GM12892 (cell line): ENCODE results near the gene B3GALT4.

Source experiments
- DNase-seq: peaks from one replicate; pipeline ENCODE4 v3.0.0; 2011; ENCODE audit not compliant: insufficient read length
- FAIRE-seq: peaks from 2 replicates; lab custom pipeline; 2011; peaks lifted over from hg19 to GRCh38; lab: Jason Lieb, UNC
- POLR2A ChIP-seq: IDR thresholded peaks from 2 replicates; pipeline ENCODE4 v1.6.1; 2011; ENCODE audit warnings: low read depth, low read length, control low read depth
- POLR2AphosphoS5 ChIP-seq: IDR thresholded peaks from 2 replicates; pipeline ENCODE4 v1.6.1; 2011; ENCODE audit warnings: low read depth, low read length, control low read depth
- TAF1 ChIP-seq: IDR thresholded peaks from 2 replicates; pipeline ENCODE4 v1.6.1; 2011; ENCODE audit warnings: low read depth, mild to moderate bottlenecking, control low read depth, low read length, borderline replicate concordance

The B3GALT4 gene

DNA sequence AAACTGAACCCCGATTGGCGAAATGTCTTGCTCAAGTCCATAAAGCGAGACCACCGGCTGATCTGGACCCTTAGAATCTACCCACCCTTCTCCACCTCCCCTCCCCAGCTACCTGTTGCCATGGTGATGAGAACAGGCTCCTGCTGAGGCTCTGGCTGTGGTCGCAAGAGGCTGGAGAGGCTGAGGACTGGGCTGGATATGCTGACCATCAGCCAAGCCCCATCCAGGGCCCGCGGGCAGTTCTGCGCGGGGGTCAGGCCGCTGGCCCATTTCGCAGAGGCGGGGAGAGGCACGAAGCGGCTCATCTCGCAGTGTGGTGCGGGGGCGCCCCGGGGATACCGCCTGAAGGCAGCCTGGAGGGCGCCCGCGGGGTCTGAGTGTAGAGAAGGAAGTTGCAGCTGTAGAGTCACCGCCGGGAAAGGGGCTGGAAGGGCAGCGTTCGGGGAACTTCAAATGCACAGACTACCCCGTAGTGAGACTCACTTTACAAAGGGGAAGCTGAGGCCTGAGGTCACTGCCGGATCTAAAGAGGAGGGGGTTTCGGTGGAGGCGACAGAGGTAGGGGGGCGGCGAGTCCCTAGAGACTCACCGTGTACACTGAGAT lies 36.3 kb downstream of the B3GALT4 start:
- DNase-seq (peak; percentile 38), FAIRE-seq (no peak)
- TF ChIP-seq POLR2A, result no peak

DNA sequence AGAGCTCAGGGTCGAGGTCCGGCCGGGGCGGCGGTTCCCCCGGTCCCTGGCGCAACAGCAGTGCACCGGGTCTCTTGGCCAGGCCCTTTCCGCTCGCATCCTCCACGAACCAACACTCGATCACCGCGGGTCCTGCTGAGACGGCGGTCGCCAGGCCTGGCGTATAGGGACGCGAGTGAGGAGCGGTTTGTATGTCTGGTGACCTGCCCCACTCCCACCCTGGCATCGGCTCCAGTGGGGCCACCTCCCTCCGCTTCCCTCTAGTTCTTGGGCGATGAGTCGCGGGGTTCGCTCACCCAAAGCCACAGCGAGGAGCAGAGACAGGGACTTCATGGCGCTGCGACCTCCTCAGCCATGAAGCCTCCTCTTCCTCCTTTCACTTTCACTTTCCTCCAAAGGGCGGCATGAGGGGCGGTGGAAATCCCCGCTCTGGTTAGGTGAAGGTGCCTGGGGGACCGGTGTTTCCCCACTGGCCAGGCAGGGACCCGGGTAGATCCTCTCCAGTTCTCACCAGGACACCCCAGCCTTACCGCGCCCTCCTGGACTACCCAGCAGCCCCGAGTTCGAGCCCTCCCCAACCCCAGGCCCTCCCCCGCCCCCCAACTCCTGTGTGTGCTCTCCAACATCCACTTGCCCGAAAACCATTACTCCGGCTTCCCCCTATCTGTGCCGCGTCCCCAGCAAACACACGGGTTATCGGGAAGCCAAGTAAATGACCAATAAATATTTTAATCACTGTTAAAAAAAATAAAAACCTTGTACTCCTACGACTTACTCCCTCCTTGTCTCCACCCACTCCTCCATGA lies 37.0 kb downstream of the B3GALT4 start, which contains the start of gene TAPBP:
TSS of gene TAPBP (minus strand) at position 370 of the 806 bp plus-strand sequence. CDS start at position 333, 37 bp downstream.
- TF ChIP-seq POLR2A (peak; percentile 84), TAF1 (peak; percentile 86), POLR2AphosphoS5 (peak; percentile 87)
- FAIRE-seq (peak; percentile 90), DNase-seq (peak; percentile 77)

DNA sequence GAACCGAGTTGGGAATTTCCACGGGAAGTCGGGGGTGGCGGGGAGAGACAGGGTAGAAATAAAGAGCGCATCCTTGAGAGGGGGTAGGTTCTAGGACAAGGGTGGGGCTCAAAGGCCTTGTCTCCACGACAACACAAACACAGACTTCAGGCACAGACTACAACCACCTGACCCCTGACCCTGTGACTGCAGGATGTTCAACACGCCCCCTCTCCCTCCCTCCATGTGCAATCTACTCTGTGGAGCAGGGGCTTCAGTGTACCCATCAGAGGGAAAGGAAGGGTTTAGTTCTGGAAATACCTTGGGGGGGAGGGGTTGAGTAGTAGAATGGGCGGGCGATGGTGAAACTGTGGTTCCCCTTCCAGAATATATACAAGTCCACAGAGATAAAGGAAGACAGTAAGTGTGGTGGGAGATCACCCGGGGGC lies 37.6 kb downstream of the B3GALT4 start:
- TF ChIP-seq POLR2A, result no peak
- FAIRE-seq (peak; percentile 74), DNase-seq (peak; percentile 45)

DNA sequence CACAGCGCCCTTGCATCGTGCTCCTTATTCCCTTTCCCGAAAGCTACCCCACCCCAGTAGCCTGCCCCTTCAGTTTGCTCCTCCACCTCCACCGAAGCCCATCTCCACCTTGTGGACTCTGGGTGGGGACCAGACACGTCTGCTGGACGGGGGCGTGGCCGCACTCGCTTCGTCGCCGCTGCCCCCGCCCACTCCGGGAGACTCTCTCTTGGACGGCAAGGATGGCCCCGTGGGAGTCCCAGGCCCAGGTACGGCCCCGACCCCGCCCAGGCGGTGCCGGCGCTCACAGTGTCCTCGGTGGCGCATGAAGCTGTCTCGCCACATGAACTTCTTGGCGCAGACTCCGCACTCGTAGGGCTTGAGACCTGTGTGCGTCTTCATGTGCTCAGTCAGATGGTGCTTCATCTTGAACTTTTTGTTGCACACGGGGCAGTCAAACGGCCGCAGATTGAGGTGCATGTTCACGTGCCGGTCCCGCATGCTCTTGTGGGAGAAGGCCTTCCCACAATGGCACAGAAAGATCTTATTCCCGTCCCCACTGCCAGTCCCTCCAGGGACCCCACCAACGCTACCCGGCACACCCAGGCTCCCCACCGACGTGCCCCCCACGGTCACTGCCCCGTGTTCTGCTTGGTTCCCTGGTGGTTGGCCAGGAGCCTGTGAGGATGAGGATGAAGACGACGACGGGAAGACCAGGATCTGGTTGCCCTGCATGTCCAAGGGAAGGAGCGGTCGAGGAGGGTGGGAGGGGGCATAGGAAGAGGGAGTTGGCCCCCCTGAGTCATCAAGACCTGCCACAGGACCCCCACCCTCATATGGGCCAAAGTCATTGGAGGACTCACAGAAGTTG lies 38.2 kb downstream of the B3GALT4 start:
- TF ChIP-seq POLR2AphosphoS5, result no peak
- TF ChIP-seq TAF1, result no peak
- TF ChIP-seq POLR2A, result no peak
- FAIRE-seq (no peak), DNase-seq (no peak)

DNA sequence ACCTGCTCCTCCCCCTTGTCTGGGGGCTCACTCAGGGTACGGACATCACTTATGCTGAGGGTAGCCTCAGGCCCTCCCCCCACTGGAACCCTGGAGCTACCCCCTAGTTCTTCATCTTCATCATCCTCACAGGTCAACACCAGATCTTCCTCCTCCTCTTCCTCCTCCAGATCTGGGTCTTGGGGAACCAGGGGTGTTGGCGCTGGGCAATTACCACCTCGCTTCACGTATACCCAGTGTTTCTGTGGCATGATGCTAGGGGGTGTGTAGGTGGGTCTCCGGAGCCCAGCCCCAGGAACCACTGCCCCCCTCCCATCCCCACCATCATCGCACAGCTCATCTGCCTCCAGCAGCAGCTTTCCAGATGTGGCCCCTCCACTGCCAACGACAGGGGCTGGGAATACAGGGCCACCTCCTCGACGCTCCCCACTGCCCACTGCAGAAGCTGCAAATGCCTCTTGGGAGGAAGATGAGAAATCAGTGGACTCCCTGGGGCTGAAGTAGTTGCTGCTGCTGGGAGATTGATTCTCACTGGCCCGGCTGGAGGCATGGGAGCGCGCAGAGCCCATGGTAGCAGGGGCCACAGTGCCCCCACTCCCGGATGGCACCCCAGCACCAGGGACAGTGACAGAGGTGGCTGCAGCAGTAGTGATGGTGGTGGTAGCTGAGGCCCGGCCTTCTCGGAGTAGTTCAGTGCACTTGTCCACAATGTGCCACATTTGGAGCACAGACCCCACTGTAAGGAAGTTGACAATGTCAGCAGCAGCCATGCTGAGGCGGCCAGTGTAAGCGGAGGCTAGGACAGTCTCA lies 39.1 kb downstream of the B3GALT4 start:
- FAIRE-seq, result no peak
- TF ChIP-seq POLR2A, result no peak
- TF ChIP-seq TAF1, result no peak
- no peak for TF ChIP-seq POLR2AphosphoS5

DNA sequence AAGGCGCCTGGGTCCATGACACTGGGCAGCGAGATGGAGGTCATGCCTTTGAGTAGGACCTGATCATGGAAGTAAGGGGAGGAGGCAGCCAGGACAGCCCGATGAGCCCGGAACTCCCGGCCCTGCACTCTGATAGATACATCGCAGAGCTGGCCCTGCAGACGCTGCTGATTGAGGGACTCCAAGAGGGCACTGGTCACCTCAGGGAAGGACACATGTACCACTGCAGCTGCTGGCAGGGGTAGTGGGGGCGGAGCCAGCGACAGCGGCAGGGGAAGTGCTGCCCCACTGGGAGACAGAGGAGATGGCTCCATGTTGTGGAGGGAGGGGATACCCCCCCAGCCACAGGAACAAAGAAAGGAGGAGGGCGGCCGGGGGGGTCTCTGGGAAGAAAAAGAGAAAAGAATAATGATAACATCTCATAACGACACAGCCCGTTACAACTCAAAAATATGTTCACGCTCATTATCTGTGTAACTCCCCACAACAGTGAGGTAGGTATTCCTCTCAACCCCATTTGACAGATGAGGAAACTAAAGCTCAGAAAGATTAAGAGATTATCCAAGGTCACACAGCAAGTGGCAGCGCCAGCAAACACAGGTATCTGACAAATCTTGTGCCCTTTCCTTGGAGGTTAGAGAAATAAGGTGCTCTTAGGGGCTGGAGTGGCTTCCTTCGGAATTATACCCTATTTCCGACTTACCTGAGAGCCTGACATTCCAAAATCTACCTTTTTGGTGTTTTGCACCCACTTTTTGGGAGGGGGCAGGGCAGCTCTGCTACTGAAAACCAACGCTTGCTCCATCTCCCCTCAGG lies 39.9 kb downstream of the B3GALT4 start:
- TF ChIP-seq TAF1 (no peak), POLR2A (no peak), POLR2AphosphoS5 (no peak)
- FAIRE-seq (no peak), DNase-seq (no peak)

More for the DNA sequence above, 39.1 kb downstream of the B3GALT4 start:
- DNase-seq, result no peak

DNA sequence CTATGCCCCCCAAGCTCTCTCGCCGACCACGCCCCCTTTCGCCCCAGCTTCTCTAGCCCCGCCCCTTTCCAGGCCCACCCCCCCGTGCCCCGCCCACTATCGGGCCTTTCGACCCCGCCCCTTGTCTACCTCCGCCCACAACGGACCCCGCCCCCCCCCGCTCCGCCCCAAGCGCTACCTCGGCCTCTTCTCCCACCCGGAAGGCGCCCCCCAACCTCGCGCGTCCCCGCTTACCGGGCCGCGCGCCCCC lies 40.4 kb downstream of the B3GALT4 start:
- FAIRE-seq, result no peak
- TF ChIP-seq TAF1, result no peak
- no peak for TF ChIP-seq POLR2AphosphoS5
- no peak for TF ChIP-seq POLR2A
- DNase-seq, result peak; percentile 56

DNA sequence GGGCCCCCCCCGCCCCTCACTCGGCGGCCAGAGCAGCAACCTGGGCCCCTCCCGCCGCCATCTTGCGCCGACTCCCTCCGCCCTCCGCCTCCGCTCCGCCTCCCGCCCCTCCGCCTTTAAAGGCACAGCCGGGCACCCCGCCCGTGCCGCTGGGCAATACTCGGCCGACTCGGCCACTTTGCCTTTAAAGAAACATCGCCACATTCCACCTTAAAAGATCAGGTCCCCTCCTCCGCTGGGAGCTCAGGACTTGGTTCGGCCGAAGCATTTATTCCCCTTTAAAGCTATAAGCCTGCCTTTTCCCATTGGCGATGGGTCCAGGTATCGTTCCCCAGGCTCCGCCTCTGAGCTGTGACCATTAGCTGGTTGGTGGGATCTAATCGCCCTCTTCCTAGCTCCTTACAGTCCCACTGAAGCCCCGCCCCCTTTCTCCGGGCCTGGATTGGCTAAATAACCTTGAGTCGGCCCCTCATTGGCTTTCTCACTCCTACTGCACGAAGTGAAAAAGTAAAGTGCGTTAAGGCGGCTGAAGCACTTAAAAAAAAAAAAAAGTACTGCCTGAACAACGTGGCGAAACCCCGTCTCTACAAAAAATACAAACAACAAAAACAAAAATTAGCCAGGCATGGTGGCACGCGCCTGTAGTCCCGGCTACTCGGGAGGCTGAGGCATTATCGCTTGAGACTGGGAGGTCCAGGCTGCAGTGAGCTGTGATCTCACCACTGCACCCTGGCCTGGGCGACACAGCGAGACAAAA lies 40.9 kb downstream of the B3GALT4 start, which contains the start of gene ZBTB22:
TSS of gene ZBTB22 (minus strand) at position 76 of the 757 bp plus-strand sequence. CDS start 828 bp downstream, outside the sequence.
- TF ChIP-seq TAF1 (no peak), POLR2AphosphoS5 (peak; percentile 51; the same call in 1 of the 2 replicates), POLR2A (peak; percentile 39; the same call in 1 of the 2 replicates)
- FAIRE-seq (peak; percentile 94), DNase-seq (peak; percentile 79)

DNA sequence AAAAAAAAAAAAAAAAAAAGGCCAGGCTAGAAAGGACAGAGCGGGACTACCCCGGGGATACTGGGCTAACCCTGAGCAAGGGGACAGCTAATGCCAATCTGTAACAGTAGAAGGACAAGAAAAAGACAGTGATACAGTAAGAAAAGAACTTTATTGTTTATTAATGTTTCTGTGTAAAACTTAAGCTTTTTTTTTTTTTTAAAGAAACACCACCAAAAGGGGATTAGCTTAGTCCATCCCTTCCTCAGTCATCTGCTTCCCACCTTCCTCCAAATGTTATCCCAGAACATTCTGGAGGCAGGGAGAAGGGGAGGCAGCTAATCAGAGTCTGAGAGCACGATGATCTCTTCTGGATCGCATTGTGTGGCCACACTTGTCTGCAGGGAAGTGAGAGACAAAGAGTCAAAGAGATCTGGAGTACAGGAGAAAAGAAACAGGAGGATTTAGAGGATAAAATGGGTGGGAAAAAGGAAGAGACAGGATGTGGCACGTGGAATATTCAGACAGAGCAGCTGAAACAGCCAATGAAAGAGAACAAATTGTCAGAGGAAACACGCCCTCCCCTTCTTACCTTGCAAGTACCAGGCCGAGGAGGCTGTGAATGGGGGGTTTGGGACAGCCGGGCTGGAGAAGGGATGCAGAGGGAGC lies 41.6 kb downstream of the B3GALT4 start:
- TF ChIP-seq TAF1 (no peak), POLR2AphosphoS5 (no peak), POLR2A (no peak)
- no peak for FAIRE-seq
- no peak for DNase-seq

DNA sequence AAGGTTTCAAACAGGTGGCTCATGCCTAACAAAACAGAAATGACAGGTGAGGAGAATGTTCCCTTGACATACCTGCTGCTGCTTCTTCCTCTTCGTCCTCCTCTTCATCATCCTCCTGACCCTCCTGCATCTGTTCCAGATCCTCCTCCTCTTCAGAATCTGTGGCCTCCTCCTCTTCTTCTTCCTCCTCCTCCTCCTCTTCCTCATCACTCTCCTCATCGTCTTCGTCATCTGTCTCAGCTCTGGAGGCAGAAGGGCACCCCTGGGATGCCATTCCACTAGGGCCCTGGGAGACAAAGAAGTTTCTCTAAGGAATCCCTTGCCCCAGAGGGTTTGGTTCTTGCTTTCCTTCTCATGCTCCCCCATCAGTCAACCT lies 43.0 kb downstream of the B3GALT4 start:
- DNase-seq (no peak), FAIRE-seq (no peak)
- no peak for TF ChIP-seq TAF1
- TF ChIP-seq POLR2AphosphoS5, result no peak
- TF ChIP-seq POLR2A, result no peak
